ENCODE data around the gene ASAP3. TPM values are rescaled to one million over a fixed set of nuclear protein-coding genes. Genes with fewer than 3 reads are reported as not detected.
A peak's percentile ranks its signal among the peaks of the same experiment; 100 is the strongest.

ASAP3 gene
- total and polyA plus RNA-seq, 10 donors = 2.9 to 13.8 (median 9.0) TPM

GRCh38 chr1:23441446-23442148 is 42.4 kb downstream of the ASAP3 start:
- peaks cover 0 to 13% (median 0%) of the 10 kb centered on the region in 6 donors for H3K36me3 ChIP-seq
- H3K4me1 ChIP-seq = no peaks in the 10 kb centered on the region
- no peak for DNase-seq
- 75 to 94% (median 85%) methylated on average over 7 to 8 of the region's 8 CpGs for WGBS, 5 donors
- intact Hi-C loops (cut with DNase I; ENCODE audit: low total_unique reads) = no loop called here
- no peak overlapping the region for H3K4me3 ChIP-seq
- TF ChIP-seq POLR2AphosphoS5 (IDR thresholded peaks at IDR 0.05) = no peak
- TF ChIP-seq POLR2A (IDR thresholded peaks at IDR 0.05) = no peak
- no peak for TF ChIP-seq CTCF (IDR thresholded peaks at IDR 0.05 in 8 of 11, conservative IDR thresholded peaks at IDR 0.05 in 3 of 11)
- H3K27ac ChIP-seq = no peak overlapping the region
- peaks cover 0 to 8% (median 0%) of the 10 kb centered on the region in 7 donors for H3K27me3 ChIP-seq (replicated peaks in 1 of 7)
- no peaks in the 10 kb centered on the region for H3K9me3 ChIP-seq

- no peak for DNase-seq
- H3K27ac ChIP-seq = no peak overlapping the region
- H3K36me3 ChIP-seq = peaks cover 0 to 19% (median 0%) of the 10 kb centered on the region in 6 donors
- no peaks in the 10 kb centered on the region for H3K4me1 ChIP-seq
- H3K4me3 ChIP-seq = no peak overlapping the region
- intact Hi-C loops (cut with DNase I; ENCODE audit: low total_unique reads) = no loop called here
- H3K27me3 ChIP-seq (replicated peaks in 1 of 7) = peaks cover 0 to 10% (median 0%) of the 10 kb centered on the region in 7 donors
- TF ChIP-seq CTCF (IDR thresholded peaks at IDR 0.05 in 8 of 11, conservative IDR thresholded peaks at IDR 0.05 in 3 of 11) (no peak), POLR2A (IDR thresholded peaks at IDR 0.05) (no peak), POLR2AphosphoS5 (IDR thresholded peaks at IDR 0.05) (no peak)
- H3K9me3 ChIP-seq = no peaks in the 10 kb centered on the region
- 89 to 93% (median 90%) methylated on average over 6 to 8 of the region's 8 CpGs for WGBS, 5 donors
Observed at GRCh38 chr1:23438545-23438944, 45.4 kb downstream of the ASAP3 start.

GRCh38 chr1:23437355-23437664 is 46.7 kb downstream of the ASAP3 start:
- no peaks in the 10 kb centered on the region for H3K9me3 ChIP-seq
- intact Hi-C loops (cut with DNase I; ENCODE audit: low total_unique reads) = no loop called here
- H3K4me1 ChIP-seq = no peaks in the 10 kb centered on the region
- no peak overlapping the region for H3K4me3 ChIP-seq
- 91 to 94% (median 93%) methylated on average over 4 to 13 of the region's 13 CpGs for WGBS, 5 donors
- TF ChIP-seq POLR2AphosphoS5 (IDR thresholded peaks at IDR 0.05) = no peak
- no peak for DNase-seq
- H3K27me3 ChIP-seq (replicated peaks in 1 of 7) = peaks cover 0 to 10% (median 0%) of the 10 kb centered on the region in 7 donors
- H3K36me3 ChIP-seq = peaks cover 0 to 26% (median 0%) of the 10 kb centered on the region in 6 donors
- no peak overlapping the region for H3K27ac ChIP-seq

- H3K27ac ChIP-seq = no peak overlapping the region
- 60 to 73% (median 70%) methylated on average over 28 to 49 of the region's 49 CpGs for WGBS, 5 donors
- H3K4me3 ChIP-seq = peak overlapping the region in 1 of 8 donors; percentile 45
- no peaks in the 10 kb centered on the region for H3K9me3 ChIP-seq
- no peak for TF ChIP-seq POLR2A (IDR thresholded peaks at IDR 0.05)
- TF ChIP-seq CTCF (IDR thresholded peaks at IDR 0.05 in 8 of 11, conservative IDR thresholded peaks at IDR 0.05 in 3 of 11) = no peak
- TF ChIP-seq POLR2AphosphoS5 (IDR thresholded peaks at IDR 0.05) = no peak
- intact Hi-C loops (cut with DNase I; ENCODE audit: low total_unique reads) = no loop called here
- no peaks in the 10 kb centered on the region for H3K4me1 ChIP-seq
- DNase-seq = no peak
- peaks cover 0 to 27% (median 0%) of the 10 kb centered on the region in 6 donors for H3K36me3 ChIP-seq
- H3K27me3 ChIP-seq (replicated peaks in 1 of 7) = peaks cover 0 to 10% (median 0%) of the 10 kb centered on the region in 7 donors
Observed at GRCh38 chr1:23436520-23437354, 47.2 kb downstream of the ASAP3 start.
